Thymus (tissue), 11 donors: ENCODE results near the gene ITGAE. TPM values are rescaled to one million over a fixed set of nuclear protein-coding genes. Genes with fewer than 3 reads are reported as not detected.

Source experiments
- DNase-seq, 9 donors: peaks; one replicate each; pipeline ENCODE4 v3.0.0-alpha.2; 2013; ENCODE audit warnings: low spot score in 9 of 9, low read depth in 6 of 9, missing footprints in 1 of 9
- H3K27ac ChIP-seq, 2 donors: one replicate each; pipeline ENCODE4 v1.5.1; 2013; ENCODE audit warnings: control low read depth in 1 of 2, low read depth in 1 of 2, low read length in 1 of 2, mild to moderate bottlenecking in 1 of 2, moderate library complexity in 1 of 2
- H3K27me3 ChIP-seq, 2 donors: one replicate each; pipeline ENCODE4 v1.5.1; 2013; ENCODE audit warnings: low read length in 1 of 2; ENCODE audit not compliant: control insufficient read depth in 2 of 2, insufficient read depth in 1 of 2
- H3K36me3 ChIP-seq, 2 donors: one replicate each; pipeline ENCODE4 v1.5.1; 2013; ENCODE audit warnings: low read length in 1 of 2, mild to moderate bottlenecking in 1 of 2, moderate library complexity in 1 of 2; ENCODE audit not compliant: control insufficient read depth in 2 of 2, insufficient read depth in 2 of 2
- H3K4me1 ChIP-seq, 2 donors: one replicate each; pipeline ENCODE4 v1.5.1; 2013; ENCODE audit warnings: low read length in 2 of 2; ENCODE audit not compliant: control insufficient read depth in 2 of 2, insufficient read depth in 2 of 2
- H3K4me3 ChIP-seq, 2 donors: one replicate each; pipeline ENCODE4 v1.5.1; 2013; ENCODE audit warnings: low read length in 2 of 2, control low read depth in 1 of 2, mild to moderate bottlenecking in 1 of 2
- H3K9me3 ChIP-seq, 2 donors: one replicate each; pipeline ENCODE4 v1.5.1; 2013; ENCODE audit warnings: low read length in 1 of 2, mild to moderate bottlenecking in 1 of 2; ENCODE audit not compliant: control insufficient read depth in 2 of 2, insufficient read depth in 1 of 2
- WGBS: extraction: QIAGEN DNeasy Blood & Tissue Kit; methylation state at CpG from one replicate; pipeline ENCODE4 v1.1.7; 2013; 5-methylcytosine and 5-hydroxymethylcytosine counted together
- polyA plus RNA-seq: library from polyadenylated mRNA; stranded (reverse); fragments of 200-250 nt; gene quantifications from one replicate; pipeline ENCODE4 v1.2.3, GENCODE V29; 2013
- total RNA-seq: library from RNA; stranded (reverse); fragments of 120-200 nt; gene quantifications from one replicate; pipeline ENCODE4 v1.2.4, GENCODE V29; 2013
- donor health status: healthy.

ITGAE gene
- total and polyA plus RNA-seq, 2 donors = 129 to 170 TPM

DNA sequence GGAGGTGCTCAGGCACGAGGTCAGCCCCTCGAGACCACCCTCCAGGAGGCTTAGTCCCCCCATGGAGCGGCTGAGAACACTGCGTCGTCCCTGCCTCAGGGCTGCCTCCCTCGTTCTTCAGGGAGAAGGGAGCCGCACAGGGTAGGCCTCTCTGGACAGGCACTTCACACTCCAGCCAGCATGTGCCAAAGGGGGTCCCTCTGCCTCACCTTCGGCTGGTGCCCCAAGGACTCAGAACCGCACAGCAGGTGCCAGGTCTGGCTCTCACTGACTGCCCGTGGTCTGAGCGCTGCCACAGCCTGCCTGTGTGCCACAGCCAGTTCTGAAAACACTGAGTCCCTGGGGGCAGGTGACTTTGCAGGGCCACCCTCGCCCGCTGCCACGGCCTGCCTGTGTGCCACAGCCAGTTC lies 112.1 kb downstream of the ITGAE start:
- 93% methylated on average over 14 of the region's 14 CpGs for WGBS
- Histone ChIP-seq H3K9me3 (peaks cover 0 to 5% of the 10 kb centered on the region in 2 donors), H3K27me3 (no peaks in the 10 kb centered on the region), H3K4me1 (peaks cover 0 to 70% of the 10 kb centered on the region in 2 donors), H3K36me3 (peaks cover 28 to 51% of the 10 kb centered on the region in 2 donors), H3K4me3 (peak overlapping the region in 1 of 2 donors; percentile 64), H3K27ac (peak overlapping the region in 1 of 2 donors; percentile 94)
- no peak for DNase-seq

DNA sequence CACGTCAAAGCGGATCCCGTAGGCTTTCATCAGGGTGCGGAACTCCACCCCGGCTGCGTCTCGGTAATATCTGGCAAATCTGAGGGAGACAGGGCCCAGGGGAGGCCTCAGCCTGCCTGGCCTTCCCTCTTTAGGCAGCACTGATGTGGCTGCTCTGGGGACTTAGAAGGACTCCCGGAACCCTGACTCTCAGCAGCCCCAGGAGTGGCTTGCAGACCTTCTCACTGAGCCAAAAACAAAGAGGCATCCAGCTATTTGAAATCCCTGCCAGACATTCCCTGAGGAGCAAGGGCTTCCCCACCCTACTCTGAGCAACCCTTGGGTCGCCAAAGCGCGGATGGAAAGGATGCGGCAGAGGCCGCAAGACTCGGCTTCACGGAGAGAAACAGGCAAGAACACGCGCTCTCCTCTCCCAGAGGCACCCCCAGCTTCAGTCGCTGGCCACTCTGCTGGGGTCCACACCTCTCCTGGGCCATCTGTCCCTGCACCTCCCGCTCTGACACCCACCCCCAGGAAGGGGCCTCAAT lies 112.9 kb downstream of the ITGAE start:
- H3K4me1 ChIP-seq = peaks cover 0 to 69% of the 10 kb centered on the region in 2 donors
- H3K9me3 ChIP-seq = peaks cover 0 to 5% of the 10 kb centered on the region in 2 donors
- DNase-seq = peak in 4 of 9 donors; percentile 30 to 80 (median 54)
- peaks cover 28 to 58% of the 10 kb centered on the region in 2 donors for H3K36me3 ChIP-seq
- WGBS = 86% methylated on average over 19 of the region's 19 CpGs
- peak overlapping the region in 1 of 2 donors; percentile 94 for H3K27ac ChIP-seq
- H3K4me3 ChIP-seq = peak overlapping the region in 1 of 2 donors; percentile 64
- H3K27me3 ChIP-seq = no peaks in the 10 kb centered on the region

DNA sequence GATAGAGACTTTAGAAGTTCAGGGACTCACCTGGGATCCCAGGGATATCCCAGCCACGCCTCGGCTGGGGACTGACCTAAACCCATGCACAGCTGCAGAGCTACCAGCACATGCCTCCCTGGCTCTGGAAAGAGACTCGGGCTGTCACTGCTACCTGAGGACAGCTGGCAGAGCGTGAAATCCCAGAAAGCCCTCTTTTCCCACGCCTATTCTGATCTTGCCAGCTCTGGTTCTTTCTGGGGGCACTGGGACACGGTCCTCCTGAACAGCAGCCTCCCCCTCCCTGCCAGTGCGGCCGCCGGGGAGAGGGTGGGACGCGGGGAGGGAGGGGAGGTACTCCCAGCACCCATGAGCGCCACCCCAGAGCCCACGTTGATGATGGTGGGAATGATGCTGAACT lies 115.8 kb downstream of the ITGAE start:
- DNase-seq = peak in 1 of 9 donors; percentile 60
- 76% methylated on average over 13 of the region's 13 CpGs for WGBS

DNA sequence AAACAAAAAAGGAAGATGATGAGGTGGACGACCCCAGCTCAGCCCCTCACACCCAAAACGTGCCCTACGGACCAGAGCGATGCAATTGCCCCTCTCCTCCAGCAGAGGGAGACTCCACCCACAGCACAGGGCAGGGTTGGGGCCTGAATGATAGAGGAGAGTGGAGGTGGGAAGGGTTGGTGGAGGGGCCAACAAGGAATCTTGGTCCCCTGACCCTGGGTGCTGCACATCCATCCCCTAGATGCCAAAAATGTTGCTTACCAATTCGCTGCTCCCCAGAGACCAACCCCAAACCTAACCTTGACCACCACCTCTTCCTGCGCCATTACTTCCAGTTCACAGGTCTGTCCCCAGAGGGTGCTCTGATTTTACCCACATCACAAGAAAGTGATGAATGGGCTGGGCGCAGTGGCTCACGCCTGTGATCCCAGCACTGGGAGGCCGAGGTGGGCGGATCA lies 117.9 kb downstream of the ITGAE start:
- DNase-seq = peak in 3 of 9 donors; percentile 48 to 79 (median 74)
- 40% methylated on average over 10 of the region's 10 CpGs for WGBS
- Histone ChIP-seq H3K27me3 (no peaks in the 10 kb centered on the region), H3K27ac (no peak overlapping the region), H3K4me1 (peaks cover 0 to 64% of the 10 kb centered on the region in 2 donors), H3K9me3 (no peaks in the 10 kb centered on the region), H3K4me3 (peak overlapping the region in 1 of 2 donors; percentile 46), H3K36me3 (peaks cover 25 to 62% of the 10 kb centered on the region in 2 donors)

More for the DNA sequence above, 115.8 kb downstream of the ITGAE start:
- Histone ChIP-seq H3K27ac (peak overlapping the region in 1 of 2 donors; percentile 84), H3K36me3 (peaks cover 25 to 64% of the 10 kb centered on the region in 2 donors), H3K4me3 (peak overlapping the region in 1 of 2 donors; percentile 46), H3K4me1 (peaks cover 0 to 67% of the 10 kb centered on the region in 2 donors), H3K9me3 (peaks cover 0 to 5% of the 10 kb centered on the region in 2 donors), H3K27me3 (no peaks in the 10 kb centered on the region)

DNA sequence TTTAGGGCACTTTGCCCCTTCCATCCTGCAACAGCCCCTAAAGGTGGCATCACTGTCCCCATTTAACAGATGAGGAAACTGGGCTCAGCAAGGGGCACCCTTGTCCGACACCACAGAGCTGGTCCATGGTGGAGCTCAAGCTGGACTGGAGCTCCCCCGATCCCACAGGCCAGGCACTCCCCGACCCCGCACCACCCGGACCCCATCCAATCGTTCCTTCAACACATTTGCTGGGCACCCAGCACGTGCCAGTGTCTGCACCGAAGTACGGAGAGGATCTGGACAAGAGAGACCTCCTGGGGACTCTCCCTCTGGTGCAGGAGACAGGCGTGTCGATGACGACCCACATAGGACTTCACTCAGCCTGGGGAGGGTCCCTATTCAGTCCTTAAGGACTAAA lies 119.0 kb downstream of the ITGAE start:
- H3K36me3 ChIP-seq = peaks cover 31 to 71% of the 10 kb centered on the region in 2 donors
- peak overlapping the region in 1 of 2 donors; percentile 28 for H3K27ac ChIP-seq
- no peak for DNase-seq
- H3K27me3 ChIP-seq = no peaks in the 10 kb centered on the region
- peaks cover 0 to 72% of the 10 kb centered on the region in 2 donors for H3K4me1 ChIP-seq
- no peaks in the 10 kb centered on the region for H3K9me3 ChIP-seq
- 96% methylated on average over 12 of the region's 12 CpGs for WGBS
- H3K4me3 ChIP-seq = peak overlapping the region in 1 of 2 donors; percentile 46

DNA sequence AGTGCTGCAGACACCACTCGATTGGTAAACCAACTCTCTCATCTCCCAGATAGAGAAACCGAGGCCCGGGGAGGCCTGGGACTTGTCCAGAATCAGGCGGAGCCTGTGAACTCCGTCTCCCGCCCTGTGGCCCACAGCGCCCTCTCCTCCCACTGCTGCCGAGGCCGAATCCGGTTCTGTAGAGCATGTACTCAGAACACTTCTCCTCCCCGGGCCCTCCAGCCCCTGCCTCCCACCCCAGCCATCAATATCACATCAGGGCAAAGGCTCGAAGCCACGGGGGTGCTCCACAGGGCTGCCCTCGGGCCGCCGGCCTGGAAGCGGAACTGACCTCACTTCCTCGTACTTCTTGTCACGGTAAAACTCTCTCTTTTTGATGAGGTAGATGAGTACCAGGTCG lies 119.4 kb downstream of the ITGAE start:
- Histone ChIP-seq H3K9me3 (no peaks in the 10 kb centered on the region), H3K36me3 (peaks cover 31 to 73% of the 10 kb centered on the region in 2 donors), H3K4me3 (peak overlapping the region in 1 of 2 donors; percentile 46), H3K27ac (peak overlapping the region in 1 of 2 donors; percentile 28), H3K4me1 (peaks cover 0 to 77% of the 10 kb centered on the region in 2 donors), H3K27me3 (no peaks in the 10 kb centered on the region)
- WGBS = 90% methylated on average over 20 of the region's 20 CpGs
- DNase-seq = no peak

DNA sequence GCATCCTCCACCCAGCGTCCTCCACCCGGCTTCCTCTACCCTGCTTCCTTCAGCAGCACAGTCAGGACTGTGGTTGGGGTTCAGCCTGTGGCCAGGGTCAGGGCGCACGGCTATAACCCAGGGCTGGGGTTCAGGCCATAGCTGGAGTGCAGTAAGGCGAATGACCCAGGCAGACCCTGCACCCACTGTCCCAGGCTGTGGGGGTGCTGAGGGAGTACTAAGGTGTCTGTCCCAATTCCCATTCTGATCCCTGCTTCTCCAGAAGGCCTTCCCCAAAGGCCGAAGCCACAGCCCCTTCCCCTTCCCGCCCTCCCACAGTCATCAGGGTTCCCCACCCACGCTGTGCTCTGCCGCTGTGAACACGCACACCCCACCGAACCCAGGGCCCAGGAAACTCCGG lies 119.9 kb downstream of the ITGAE start:
- Histone ChIP-seq H3K4me3 (no peak overlapping the region), H3K9me3 (no peaks in the 10 kb centered on the region), H3K27me3 (no peaks in the 10 kb centered on the region), H3K36me3 (peaks cover 31 to 78% of the 10 kb centered on the region in 2 donors), H3K4me1 (peaks cover 0 to 82% of the 10 kb centered on the region in 2 donors), H3K27ac (peak overlapping the region in 1 of 2 donors; percentile 67)
- WGBS = 90% methylated on average over 12 of the region's 12 CpGs
- DNase-seq = no peak

DNA sequence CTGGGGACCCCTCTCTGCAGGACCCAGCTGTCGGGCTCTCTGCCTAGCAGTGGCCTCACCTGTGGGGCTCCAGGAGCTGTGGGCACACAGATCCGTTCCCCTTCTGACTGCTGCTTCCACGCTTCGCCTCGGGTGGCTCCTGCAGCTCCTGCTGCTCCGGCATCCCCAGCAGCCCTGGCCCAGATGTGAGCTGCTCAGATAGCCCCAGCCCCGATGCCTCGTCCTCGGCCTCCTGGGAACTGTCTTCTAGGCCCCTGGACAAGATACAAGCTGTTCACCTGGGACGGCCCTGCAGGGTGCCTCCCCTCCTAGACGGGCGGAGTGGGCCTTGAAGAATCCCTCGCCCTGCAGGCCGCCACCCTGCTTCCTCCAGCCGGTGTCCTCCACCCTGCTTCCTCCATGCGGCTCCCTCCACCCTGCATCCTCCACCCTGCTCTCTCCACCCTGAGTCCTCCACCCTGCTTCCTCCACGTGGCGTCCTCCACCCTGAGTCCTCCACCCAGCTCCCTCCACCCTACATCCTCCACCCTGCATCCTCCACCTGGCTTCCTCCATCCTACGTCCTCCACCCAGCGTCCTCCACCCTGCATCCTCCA lies 121.4 kb downstream of the ITGAE start:
- Histone ChIP-seq H3K36me3 (peaks cover 26 to 84% of the 10 kb centered on the region in 2 donors), H3K4me3 (no peak overlapping the region), H3K27ac (peak overlapping the region in 1 of 2 donors; percentile 64), H3K27me3 (no peaks in the 10 kb centered on the region), H3K4me1 (peaks cover 0 to 78% of the 10 kb centered on the region in 2 donors), H3K9me3 (no peaks in the 10 kb centered on the region)
- DNase-seq = no peak
- WGBS = 87% methylated on average over 20 of the region's 20 CpGs

DNA sequence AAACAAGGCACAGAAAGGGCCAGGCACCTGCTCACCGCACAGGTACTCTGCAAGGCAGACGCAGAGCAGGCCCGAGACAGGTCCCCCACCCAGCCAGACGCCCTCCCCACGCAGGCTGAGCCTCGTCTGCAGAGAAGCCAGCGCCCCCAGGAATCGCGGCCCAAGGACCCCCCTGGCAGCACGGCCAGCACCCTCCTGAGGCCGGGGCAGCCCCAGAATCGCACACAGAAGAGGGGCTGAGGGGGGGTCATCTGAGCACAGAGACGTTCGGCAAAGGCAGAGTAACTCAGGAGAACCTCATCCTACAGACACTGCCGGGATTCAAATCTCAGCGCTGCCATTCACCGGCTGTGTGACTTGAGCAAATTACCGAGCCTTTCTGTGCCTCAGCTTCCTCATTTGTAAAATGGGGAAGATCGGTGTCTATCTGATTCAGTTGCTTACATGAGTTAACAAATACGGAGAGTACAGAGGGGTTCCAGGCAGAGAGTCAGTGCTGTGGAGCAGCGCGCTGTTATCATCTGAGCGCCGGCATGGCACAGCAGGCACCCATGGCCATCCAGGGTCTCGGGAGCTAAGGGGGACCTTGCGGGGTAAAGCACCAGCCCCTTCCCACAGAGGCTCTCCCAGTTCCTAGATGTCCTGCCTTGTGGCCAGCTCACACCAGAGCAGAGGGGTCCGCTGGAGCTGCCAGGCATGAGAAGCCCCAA lies 122.0 kb downstream of the ITGAE start:
- peaks cover 0 to 76% of the 10 kb centered on the region in 2 donors for H3K4me1 ChIP-seq
- H3K36me3 ChIP-seq = peaks cover 26 to 85% of the 10 kb centered on the region in 2 donors
- WGBS = 94% methylated on average over 27 of the region's 27 CpGs
- H3K4me3 ChIP-seq = no peak overlapping the region
- no peak for DNase-seq
- no peaks in the 10 kb centered on the region for H3K9me3 ChIP-seq
- H3K27me3 ChIP-seq = no peaks in the 10 kb centered on the region
- H3K27ac ChIP-seq = peak overlapping the region in 1 of 2 donors; percentile 64
